Activated B cell treated with CpG ODN at 0.5 μM for 24 hours (primary cell): ENCODE data around the gene ERVFRD-1. TPM values are rescaled to one million over a fixed set of nuclear protein-coding genes. Genes with fewer than 3 reads are reported as not detected.

Experiments used
- ATAC-seq: fragments of 200-7000 bp; cut with Tn5 transposase; one replicate; pipeline ENCODE4 v1.10.0; 2021; ENCODE audit warnings: low read depth, mild to moderate bottlenecking, moderate library complexity
- CTCF ChIA-PET: fragments of 350-600 bp; sonication (Branson Sonifier 250); formaldehyde crosslinking; loops from one replicate; lab custom pipeline; 2021; ENCODE audit warnings: antibody characterized with exemption; lab: Charles Lee
- POLR2A ChIA-PET: fragments of 350-600 bp; sonication (Branson Sonifier 250); formaldehyde crosslinking; loops from one replicate; lab custom pipeline; 2021; ENCODE audit warnings: antibody characterized with exemption; lab: Charles Lee
- DNase-seq: peaks from one replicate; pipeline ENCODE4 v3.0.0; 2022
- H3K27ac Mint-ChIP-seq: one replicate; pipeline ENCODE4 v1.8.0; 2020; ENCODE audit warnings: mixed read lengths
- H3K27me3 Mint-ChIP-seq: one replicate; pipeline ENCODE4 v1.8.0; 2021; ENCODE audit warnings: mixed read lengths
- H3K36me3 Mint-ChIP-seq: one replicate; pipeline ENCODE4 v1.8.0; 2021; ENCODE audit warnings: low read depth, mixed read lengths
- H3K4me1 Mint-ChIP-seq: one replicate; pipeline ENCODE4 v1.8.0; 2021; ENCODE audit warnings: mixed read lengths
- H3K4me3 Mint-ChIP-seq: one replicate; pipeline ENCODE4 v1.8.0; 2020; ENCODE audit warnings: mild to moderate bottlenecking, mixed read lengths
- H3K9me3 Mint-ChIP-seq: one replicate; pipeline ENCODE4 v1.8.0; 2020; ENCODE audit warnings: mixed read lengths
- intact Hi-C: fragments of 100-400 bp; cut with micrococcal nuclease; formaldehyde crosslinking; loops from one replicate; pipeline ENCODE4 v1.15.1; 2024
- total RNA-seq: library from RNA; stranded (reverse); gene quantifications from 2 replicates; pipeline ENCODE4 v1.2.3, GENCODE V29; 2022
- TF ChIP-seq, protein P1 (sequence below): fragments of 200-600 bp; IDR thresholded peaks from one replicate; pipeline ENCODE4 v1.8.0; 2022; ENCODE audit warnings: antibody characterized with exemption, mild to moderate bottlenecking

The ERVFRD-1 gene
- total RNA-seq, 1 donor from 2014 or later: not detected

DNA sequence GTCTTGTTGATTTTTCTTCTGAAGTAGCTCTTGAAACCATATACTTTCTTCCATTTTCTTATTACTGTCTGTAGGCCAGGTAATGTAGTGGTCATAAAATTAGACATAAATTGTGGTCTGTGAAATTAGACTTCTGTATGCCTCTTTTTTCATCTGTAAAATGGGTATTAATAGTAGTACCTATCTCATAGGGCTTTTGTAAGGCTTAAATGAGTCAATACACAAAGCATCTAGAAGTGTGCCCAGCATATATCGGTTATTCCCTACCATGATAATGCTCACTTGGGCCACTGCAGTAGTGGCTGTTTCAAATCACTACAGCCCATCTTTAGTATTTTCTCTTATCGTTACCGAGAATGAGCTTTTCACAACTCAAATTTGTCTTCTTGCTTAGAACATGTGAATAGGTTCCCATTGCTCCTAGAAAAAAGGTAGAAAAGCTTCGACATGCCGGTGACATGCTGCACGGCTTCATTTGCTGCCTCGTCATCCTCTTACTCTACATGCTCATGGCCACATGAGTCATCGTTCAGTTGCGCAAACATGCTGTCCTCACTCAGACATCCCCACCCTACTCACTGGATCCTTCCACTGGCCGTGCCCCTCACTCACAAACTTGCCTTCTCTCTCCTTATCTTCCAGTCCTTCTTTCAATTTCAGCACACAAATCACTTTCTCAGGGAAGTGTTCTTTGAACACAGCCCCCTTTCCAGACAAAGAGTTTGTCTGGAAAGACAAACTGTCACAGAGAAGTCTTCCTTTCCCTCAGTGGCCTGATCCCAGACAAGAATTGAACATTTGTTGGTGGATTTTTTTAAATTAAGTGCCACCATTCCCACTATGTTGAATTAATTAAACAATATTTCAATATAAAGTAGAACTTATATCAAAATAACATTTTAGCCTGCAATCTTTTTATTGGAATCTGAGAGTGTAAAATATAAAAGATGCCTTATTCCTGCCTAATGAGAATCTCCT lies 32.2 kb upstream of the ERVFRD-1 start:
- H3K36me3 Mint-ChIP-seq: no peaks in the 10 kb centered on the region
- H3K27ac Mint-ChIP-seq: no peak overlapping the region
- peaks cover 18% of the 10 kb centered on the region for H3K4me1 Mint-ChIP-seq
- DNase-seq: no peak
- H3K4me3 Mint-ChIP-seq: no peak overlapping the region
- no peak for ATAC-seq
- H3K27me3 Mint-ChIP-seq: no peaks in the 10 kb centered on the region
- ChIA-PET POLR2A (interaction anchor here (1.2 to 1.9 kb wide), 2 partner anchors 352 to 432 kb away, joined by 6 to 7 read pairs; no protein-coding TSS in a partner anchor), CTCF (interaction anchor here (0.9 to 5.0 kb wide), 10 partner anchors 9 to 432 kb away, joined by 3 to 102 read pairs (median 6); no protein-coding TSS in a partner anchor)
- H3K9me3 Mint-ChIP-seq: no peaks in the 10 kb centered on the region
- TF ChIP-seq, protein P1, sequence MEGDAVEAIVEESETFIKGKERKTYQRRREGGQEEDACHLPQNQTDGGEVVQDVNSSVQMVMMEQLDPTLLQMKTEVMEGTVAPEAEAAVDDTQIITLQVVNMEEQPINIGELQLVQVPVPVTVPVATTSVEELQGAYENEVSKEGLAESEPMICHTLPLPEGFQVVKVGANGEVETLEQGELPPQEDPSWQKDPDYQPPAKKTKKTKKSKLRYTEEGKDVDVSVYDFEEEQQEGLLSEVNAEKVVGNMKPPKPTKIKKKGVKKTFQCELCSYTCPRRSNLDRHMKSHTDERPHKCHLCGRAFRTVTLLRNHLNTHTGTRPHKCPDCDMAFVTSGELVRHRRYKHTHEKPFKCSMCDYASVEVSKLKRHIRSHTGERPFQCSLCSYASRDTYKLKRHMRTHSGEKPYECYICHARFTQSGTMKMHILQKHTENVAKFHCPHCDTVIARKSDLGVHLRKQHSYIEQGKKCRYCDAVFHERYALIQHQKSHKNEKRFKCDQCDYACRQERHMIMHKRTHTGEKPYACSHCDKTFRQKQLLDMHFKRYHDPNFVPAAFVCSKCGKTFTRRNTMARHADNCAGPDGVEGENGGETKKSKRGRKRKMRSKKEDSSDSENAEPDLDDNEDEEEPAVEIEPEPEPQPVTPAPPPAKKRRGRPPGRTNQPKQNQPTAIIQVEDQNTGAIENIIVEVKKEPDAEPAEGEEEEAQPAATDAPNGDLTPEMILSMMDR: no peak
- intact Hi-C loops: loop anchor here (1.0 to 5.0 kb wide), 4 partner anchors 29 to 432 kb away; partner anchors contain the start of gene SMIM13

DNA sequence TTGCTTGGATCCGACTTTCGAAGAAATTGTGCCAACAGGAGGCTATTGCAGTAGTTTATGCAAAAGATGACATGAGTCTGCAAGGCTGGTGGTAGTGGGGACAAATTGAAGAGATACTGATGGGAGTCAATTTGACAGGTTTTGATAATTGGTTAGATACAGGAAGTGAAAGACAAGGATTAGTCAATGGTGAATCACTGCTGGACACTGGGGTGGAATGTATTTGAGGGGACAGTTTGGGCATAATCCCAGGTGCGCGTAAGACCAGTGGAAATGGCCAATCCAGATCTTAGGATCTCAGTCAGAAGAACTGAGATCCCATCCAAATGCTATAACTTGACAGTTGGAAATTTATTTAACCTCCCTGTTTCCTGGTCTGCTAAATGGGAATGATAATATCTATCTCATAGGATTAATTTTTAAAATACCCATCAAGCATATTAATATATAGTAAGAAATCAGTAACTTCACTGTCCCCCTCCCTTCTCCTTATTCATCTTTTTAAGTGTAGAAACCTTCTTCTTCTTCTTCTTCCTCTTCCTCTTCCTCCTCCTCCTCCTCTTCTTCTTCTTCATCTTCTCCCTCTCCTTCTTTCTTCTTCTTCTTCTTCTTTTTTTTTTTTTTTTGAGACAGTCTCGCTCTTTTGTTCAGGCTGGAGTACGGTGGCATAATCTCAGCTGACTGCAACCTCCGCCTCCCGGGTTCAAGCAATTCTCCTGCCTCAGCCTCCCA lies 30.9 kb upstream of the ERVFRD-1 start:
- Mint-ChIP-seq H3K27me3 (no peaks in the 10 kb centered on the region), H3K4me1 (peaks cover 18% of the 10 kb centered on the region), H3K27ac (no peak overlapping the region), H3K36me3 (no peaks in the 10 kb centered on the region), H3K9me3 (no peaks in the 10 kb centered on the region), H3K4me3 (no peak overlapping the region)
- TF ChIP-seq, protein P1: no peak
- ATAC-seq: no peak
- DNase-seq: no peak
- intact Hi-C loops: loop anchor here (5.0 kb wide), 1 partner anchor 50 kb away; the partner anchor contains the start of gene SMIM13
- ChIA-PET CTCF (interaction anchor here (0.9 to 5.0 kb wide), 5 partner anchors 27 to 433 kb away, joined by 3 to 102 read pairs (median 6); no protein-coding TSS in a partner anchor), POLR2A (interaction anchor here (0.7 kb wide), 2 partner anchors 25 to 197 kb away, joined by 3 read pairs; no protein-coding TSS in a partner anchor)

DNA sequence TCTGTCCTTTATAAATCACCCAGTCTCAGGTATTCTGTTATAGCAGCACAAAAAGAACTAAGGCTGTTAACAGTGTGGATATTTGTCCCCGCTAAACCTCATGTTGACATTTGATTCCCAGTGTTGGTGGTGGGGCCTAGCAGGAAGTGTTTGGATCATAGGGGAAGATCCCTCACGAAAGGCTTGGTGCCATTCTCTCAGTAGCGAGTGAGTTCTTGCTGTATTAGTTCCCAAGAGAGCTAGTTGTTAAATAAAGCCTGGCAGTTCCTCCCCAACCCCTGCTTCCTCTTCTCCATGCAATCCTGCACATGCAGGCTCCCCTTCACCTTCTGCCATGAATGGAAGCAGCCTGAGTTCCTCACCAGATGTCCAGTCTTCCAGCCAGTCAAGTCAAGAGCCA lies 29.8 kb upstream of the ERVFRD-1 start:
- intact Hi-C loops: loop anchor here (5.0 kb wide), 1 partner anchor 49 kb away; the partner anchor contains the start of gene SMIM13
- DNase-seq (no peak), ATAC-seq (no peak)
- Mint-ChIP-seq H3K4me3 (no peak overlapping the region), H3K27me3 (no peaks in the 10 kb centered on the region), H3K4me1 (peaks cover 18% of the 10 kb centered on the region), H3K9me3 (no peaks in the 10 kb centered on the region), H3K36me3 (peaks cover 2% of the 10 kb centered on the region), H3K27ac (no peak overlapping the region)
- POLR2A ChIA-PET: interaction anchor here (0.7 kb wide), 1 partner anchor 26 kb away, joined by 3 read pairs; no protein-coding TSS in a partner anchor
- CTCF ChIA-PET: no interaction called here
- TF ChIP-seq, protein P1: no peak

DNA sequence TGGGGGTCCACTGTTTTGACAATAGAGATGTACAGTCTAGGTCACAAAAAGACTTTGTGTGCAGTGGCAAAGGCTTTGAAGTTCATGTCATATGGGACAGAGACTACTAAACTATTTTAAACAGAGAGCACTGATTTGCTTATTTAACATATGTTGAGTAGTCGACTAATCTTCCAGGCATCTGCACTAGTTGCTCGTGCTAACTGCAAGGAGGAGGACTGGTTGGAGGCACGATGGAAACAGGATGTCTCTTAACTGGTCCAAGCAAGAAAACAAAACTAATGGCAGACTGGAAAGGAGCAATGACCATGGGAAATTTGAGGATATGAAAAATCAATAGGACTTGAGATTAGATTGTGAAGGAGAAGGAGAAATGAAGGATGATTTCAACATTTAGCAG lies 28.5 kb upstream of the ERVFRD-1 start:
- DNase-seq: no peak
- ATAC-seq: no peak
- TF ChIP-seq, protein P1: no peak
- ChIA-PET CTCF (interaction anchor here (1.6 kb wide), 1 partner anchor 356 kb away, joined by 4 read pairs; no protein-coding TSS in a partner anchor), POLR2A (interaction anchor here (0.6 kb wide), 1 partner anchor 480 kb away, joined by 5 read pairs; no protein-coding TSS in a partner anchor)
- intact Hi-C loops: loop anchor here (5.0 kb wide), 1 partner anchor 48 kb away; the partner anchor contains the start of gene SMIM13
- no peak overlapping the region for H3K4me3 Mint-ChIP-seq
- H3K27ac Mint-ChIP-seq: no peak overlapping the region
- H3K36me3 Mint-ChIP-seq: peaks cover 6% of the 10 kb centered on the region
- H3K4me1 Mint-ChIP-seq: peaks cover 18% of the 10 kb centered on the region
- H3K9me3 Mint-ChIP-seq: no peaks in the 10 kb centered on the region
- H3K27me3 Mint-ChIP-seq: no peaks in the 10 kb centered on the region
